ENCODE results near the gene MYO5C. TPM values are rescaled to one million over a fixed set of nuclear protein-coding genes. Genes with fewer than 3 reads are reported as not detected.

The MYO5C gene
- total and polyA plus RNA-seq, 10 of the 15 experiments (the other 5 are each of a cell fraction or from before 2014, with no cell fraction given): 0.29 to 1.3 (median 0.75) TPM

- no peak for TF ChIP-seq CUX1 (IDR thresholded peaks at IDR 0.05; ENCODE audit: insufficient replicate concordance, low read depth, low read length)
- no peak for TF ChIP-seq CBFB (IDR thresholded peaks at IDR 0.05; ENCODE audit: low read depth)
- no peak for TF ChIP-seq PKNOX1 (IDR thresholded peaks at IDR 0.05)
- no peak for TF ChIP-seq FOXK2 (IDR thresholded peaks at IDR 0.05)
- no peak for TF ChIP-seq GABPA (IDR thresholded peaks at IDR 0.05; ENCODE audit: low read depth)
Observed at GRCh38 chr15:52301265-52301847, 5.8 kb upstream of the MYO5C start (continued).

- no TSS peak for BruUV-seq (replicated peaks)
- H3K36me3 ChIP-seq (ENCODE audit: control insufficient read depth in 2 of 2, insufficient read depth in 2 of 2, low read length in 1 of 2): no peaks in the 10 kb centered on the region
- RAD21 ChIA-PET (ENCODE audit: unreplicated experiment): no interaction called here
- H3K27me3 ChIP-seq (replicated peaks in 1 of 2; ENCODE audit: control insufficient read depth in 2 of 2, insufficient read depth in 2 of 2, low read length in 1 of 2): peaks cover 4% of the 10 kb centered on the region in 2 experiments; a peak in 3 of 4 replicates
- SMC1A ChIA-PET (ENCODE audit: uncharacterized antibody, unreplicated experiment): no interaction called here
- DNase-seq (ENCODE audit: low read depth, low spot score): no peak
- no peaks in the 10 kb centered on the region for H4K20me1 ChIP-seq (ENCODE audit: control insufficient read depth, insufficient read depth)
- H3K9me3 ChIP-seq (replicated peaks; ENCODE audit: control insufficient read depth, insufficient read depth, low read length): no peaks in the 10 kb centered on the region
- H3K4me2 ChIP-seq (ENCODE audit: control insufficient read depth, insufficient read depth): peak overlapping the region; percentile 88
- CTCF ChIA-PET: no interaction called here
- H3K27ac ChIP-seq (ENCODE audit: control insufficient read depth, insufficient read depth): no peak overlapping the region
- WGBS (ENCODE audit: insufficient coverage, insufficient replicate concordance, low lambda C conversion rate, missing lambda C conversion rate): 25% methylated on average over 32 of the region's 32 CpGs
- POLR2A ChIA-PET: no interaction called here
- peak overlapping the region; percentile 52 for H2AFZ ChIP-seq (ENCODE audit: control insufficient read depth, low read depth, low read length)
- H3K9ac ChIP-seq (ENCODE audit: control insufficient read depth, insufficient read depth, low read length): no peak overlapping the region
- ATAC-seq: peak; percentile 14; the same call in 2 of the 3 replicates
- no peak for FAIRE-seq
- H3K4me1 ChIP-seq (ENCODE audit: control insufficient read depth, insufficient read depth, low read length): peaks cover 13% of the 10 kb centered on the region
- intact Hi-C loops (cut with micrococcal nuclease; ENCODE audit: unreplicated experiment): no loop called here
- H3K79me2 ChIP-seq (ENCODE audit: control insufficient read depth, insufficient read depth, low read length): no peaks in the 10 kb centered on the region
- peak overlapping the region; percentile 56; the same call in 1 of the 2 replicates for H3K4me3 ChIP-seq
- in situ Hi-C loops (cut with MboI): no loop called here
- no peak for TF ChIP-seq SREBF1 (IDR thresholded peaks at IDR 0.05; ENCODE audit: low read length)
- TF ChIP-seq ZNF24 (IDR thresholded peaks at IDR 0.05): no peak
- TF ChIP-seq SKIL (IDR thresholded peaks at IDR 0.05; ENCODE audit: low read depth, poor library complexity, severe bottlenecking): no peak
- TF ChIP-seq BCL3 (IDR thresholded peaks at IDR 0.05; ENCODE audit: borderline replicate concordance, insufficient read depth, low read depth, low read length, poor library complexity, severe bottlenecking): no peak
Observed at GRCh38 chr15:52294881-52295420, 653 bp downstream of the MYO5C start.

All from GM12878 (cell line).